ENCODE results near the gene BTG1.

DNA sequence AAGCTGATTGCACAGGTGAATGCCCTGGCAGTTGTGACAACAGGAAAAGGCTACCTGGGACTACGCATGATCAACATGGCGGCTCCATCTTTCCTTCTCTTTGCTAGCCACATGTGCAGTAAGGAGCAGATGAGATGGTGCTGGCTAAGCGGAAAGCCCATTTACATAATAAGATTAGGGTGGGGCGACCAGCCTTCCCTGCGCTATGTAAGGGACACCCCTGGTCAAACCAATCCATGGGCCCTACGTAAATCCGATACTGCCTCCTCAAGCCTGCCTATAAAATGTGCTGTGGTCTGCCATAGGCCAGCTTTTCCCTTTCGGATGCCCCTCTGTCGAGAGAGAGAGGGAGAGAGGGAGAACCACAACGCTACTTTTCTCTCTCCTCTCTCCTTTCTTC is 31.0 kb upstream of the BTG1 start:
- TF ChIP-seq, protein P1, sequence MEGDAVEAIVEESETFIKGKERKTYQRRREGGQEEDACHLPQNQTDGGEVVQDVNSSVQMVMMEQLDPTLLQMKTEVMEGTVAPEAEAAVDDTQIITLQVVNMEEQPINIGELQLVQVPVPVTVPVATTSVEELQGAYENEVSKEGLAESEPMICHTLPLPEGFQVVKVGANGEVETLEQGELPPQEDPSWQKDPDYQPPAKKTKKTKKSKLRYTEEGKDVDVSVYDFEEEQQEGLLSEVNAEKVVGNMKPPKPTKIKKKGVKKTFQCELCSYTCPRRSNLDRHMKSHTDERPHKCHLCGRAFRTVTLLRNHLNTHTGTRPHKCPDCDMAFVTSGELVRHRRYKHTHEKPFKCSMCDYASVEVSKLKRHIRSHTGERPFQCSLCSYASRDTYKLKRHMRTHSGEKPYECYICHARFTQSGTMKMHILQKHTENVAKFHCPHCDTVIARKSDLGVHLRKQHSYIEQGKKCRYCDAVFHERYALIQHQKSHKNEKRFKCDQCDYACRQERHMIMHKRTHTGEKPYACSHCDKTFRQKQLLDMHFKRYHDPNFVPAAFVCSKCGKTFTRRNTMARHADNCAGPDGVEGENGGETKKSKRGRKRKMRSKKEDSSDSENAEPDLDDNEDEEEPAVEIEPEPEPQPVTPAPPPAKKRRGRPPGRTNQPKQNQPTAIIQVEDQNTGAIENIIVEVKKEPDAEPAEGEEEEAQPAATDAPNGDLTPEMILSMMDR (IDR thresholded peaks at IDR 0.05; ENCODE audit: borderline replicate concordance, extremely low read depth, low read length, poor library complexity, severe bottlenecking), result no peak
- TF ChIP-seq EZH2 (IDR thresholded peaks at IDR 0.05; ENCODE audit: borderline replicate concordance, low read depth, low read length, severe bottlenecking), result no peak

Measured in DND-41 (cell line).